Measurements from ENCODE around the gene POLE3.
"Not testable (repeated sequence)": the region's sequence is repeated elsewhere in the genome, so short reads cannot be mapped to it uniquely, and the experiment has no call there.

GRCh38 chr9:113406353-113406752 is 4.1 kb downstream of the POLE3 start:
- TF ChIP-seq CTCF (IDR thresholded peaks at IDR 0.05); EZH2 (IDR thresholded peaks at IDR 0.05; ENCODE audit: borderline replicate concordance, insufficient read depth, low read depth, low read length, poor library complexity, severe bottlenecking): not testable (repeated sequence)

Measured in B cell (primary cell).